Measurements from ENCODE around the gene TRAF5.

The TRAF5 gene

GRCh38 chr1:211332830-211333229 is 6.2 kb downstream of the TRAF5 start:
- TF ChIP-seq, protein P1, sequence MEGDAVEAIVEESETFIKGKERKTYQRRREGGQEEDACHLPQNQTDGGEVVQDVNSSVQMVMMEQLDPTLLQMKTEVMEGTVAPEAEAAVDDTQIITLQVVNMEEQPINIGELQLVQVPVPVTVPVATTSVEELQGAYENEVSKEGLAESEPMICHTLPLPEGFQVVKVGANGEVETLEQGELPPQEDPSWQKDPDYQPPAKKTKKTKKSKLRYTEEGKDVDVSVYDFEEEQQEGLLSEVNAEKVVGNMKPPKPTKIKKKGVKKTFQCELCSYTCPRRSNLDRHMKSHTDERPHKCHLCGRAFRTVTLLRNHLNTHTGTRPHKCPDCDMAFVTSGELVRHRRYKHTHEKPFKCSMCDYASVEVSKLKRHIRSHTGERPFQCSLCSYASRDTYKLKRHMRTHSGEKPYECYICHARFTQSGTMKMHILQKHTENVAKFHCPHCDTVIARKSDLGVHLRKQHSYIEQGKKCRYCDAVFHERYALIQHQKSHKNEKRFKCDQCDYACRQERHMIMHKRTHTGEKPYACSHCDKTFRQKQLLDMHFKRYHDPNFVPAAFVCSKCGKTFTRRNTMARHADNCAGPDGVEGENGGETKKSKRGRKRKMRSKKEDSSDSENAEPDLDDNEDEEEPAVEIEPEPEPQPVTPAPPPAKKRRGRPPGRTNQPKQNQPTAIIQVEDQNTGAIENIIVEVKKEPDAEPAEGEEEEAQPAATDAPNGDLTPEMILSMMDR (IDR thresholded peaks at IDR 0.05; ENCODE audit: low read length, missing control alignments): no peak
- DNase-seq (ENCODE audit: low read depth): no peak
- H3K4me3 ChIP-seq (replicated peaks; ENCODE audit: low read depth, low read length): no peak overlapping the region

- TF ChIP-seq, protein P1 (IDR thresholded peaks at IDR 0.05; ENCODE audit: low read length, missing control alignments): no peak
Measured at GRCh38 chr1:211333906-211334305, 7.3 kb downstream of the TRAF5 start.

DNA sequence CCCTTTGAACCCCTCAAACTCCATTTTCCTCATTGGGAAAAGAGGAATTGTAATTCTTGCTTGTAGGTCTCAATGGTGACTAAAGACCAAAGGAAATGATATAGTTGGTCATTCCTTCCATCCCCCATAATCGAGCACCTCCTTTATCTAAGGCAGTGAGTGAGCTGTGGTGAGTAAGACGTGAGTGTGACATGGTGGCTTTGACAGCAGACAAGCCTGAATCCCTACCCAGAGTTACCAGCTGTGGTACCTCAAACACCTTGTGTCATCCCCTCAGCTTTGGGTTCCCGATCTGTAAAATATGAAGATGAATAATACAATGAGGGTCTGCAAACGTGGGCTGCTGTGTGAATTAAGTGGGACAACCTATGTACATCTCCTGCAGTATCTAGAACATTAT is 8.4 kb downstream of the TRAF5 start:
- H3K4me3 ChIP-seq (replicated peaks; ENCODE audit: low read depth, low read length): no peak overlapping the region
- TF ChIP-seq, protein P1 (IDR thresholded peaks at IDR 0.05; ENCODE audit: low read length, missing control alignments): no peak
- DNase-seq (ENCODE audit: low read depth): no peak

More at GRCh38 chr1:211333906-211334305, 7.3 kb downstream of the TRAF5 start:
- no peak overlapping the region for H3K4me3 ChIP-seq (replicated peaks; ENCODE audit: low read depth, low read length)
- no peak for DNase-seq (ENCODE audit: low read depth)

- H3K4me3 ChIP-seq (replicated peaks; ENCODE audit: low read depth, low read length): no peak overlapping the region
- no peak for DNase-seq (ENCODE audit: low read depth)
Measured at GRCh38 chr1:211335522-211336157, 9.0 kb downstream of the TRAF5 start.

DNA sequence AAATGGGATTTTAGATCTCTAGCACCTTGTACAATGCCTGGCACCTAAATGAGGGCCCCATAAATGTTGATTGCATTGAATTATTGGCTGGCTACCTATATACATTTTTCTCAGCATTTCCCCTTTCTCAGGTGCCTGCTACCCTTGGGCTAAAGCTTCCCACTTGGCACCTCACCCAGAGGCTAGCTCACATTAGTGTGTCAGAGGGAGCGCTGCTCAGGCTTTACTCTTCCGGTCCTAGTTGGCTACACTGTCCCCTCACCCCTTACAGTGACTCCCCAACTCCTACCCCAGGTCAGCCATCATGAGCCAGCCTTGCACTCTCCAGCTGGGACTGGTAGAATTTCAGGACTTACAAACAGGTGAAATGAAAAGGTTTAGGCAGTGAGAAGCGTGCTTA is 9.5 kb downstream of the TRAF5 start:
- DNase-seq (ENCODE audit: low read depth): no peak
- H3K4me3 ChIP-seq (replicated peaks; ENCODE audit: low read depth, low read length): no peak overlapping the region
- TF ChIP-seq, protein P1 (IDR thresholded peaks at IDR 0.05; ENCODE audit: low read length, missing control alignments): no peak

More at GRCh38 chr1:211335522-211336157, 9.0 kb downstream of the TRAF5 start:
- TF ChIP-seq, protein P1 (IDR thresholded peaks at IDR 0.05; ENCODE audit: low read length, missing control alignments): no peak

GRCh38 chr1:211336775-211337174 is 10.1 kb downstream of the TRAF5 start:
- no peak overlapping the region for H3K4me3 ChIP-seq (replicated peaks; ENCODE audit: low read depth, low read length)
- DNase-seq (ENCODE audit: low read depth): no peak
- TF ChIP-seq, protein P1 (IDR thresholded peaks at IDR 0.05; ENCODE audit: low read length, missing control alignments): no peak
